Measurements from ENCODE around the gene BRMS1L. TPM values are rescaled to one million over a fixed set of nuclear protein-coding genes. Genes with fewer than 3 reads are reported as not detected.

Gene BRMS1L
- total RNA-seq, 1 experiment from 2014 or later: 10.5 TPM

GRCh38 chr14:35849122-35849521, 23.0 kb downstream of the BRMS1L start:
- H3K36me3 Mint-ChIP-seq (ENCODE audit: insufficient read depth, unreplicated experiment): peaks cover 6% of the 10 kb centered on the region
- CTCF ChIA-PET: interaction anchor here (0.6 kb wide), 1 partner anchor 186 kb away, joined by 5 read pairs; no protein-coding TSS in a partner anchor
- no peaks in the 10 kb centered on the region for H3K27me3 Mint-ChIP-seq (ENCODE audit: unreplicated experiment)
- H3K4me3 Mint-ChIP-seq (ENCODE audit: low read depth, unreplicated experiment): no peak overlapping the region
- no peak for TF ChIP-seq CTCF (IDR thresholded peaks at IDR 0.05; ENCODE audit: unreplicated experiment)
- BruUV-seq (replicated peaks): no TSS peak
- peaks cover 5% of the 10 kb centered on the region for H3K9me3 Mint-ChIP-seq (ENCODE audit: low read depth, unreplicated experiment)
- no peak overlapping the region for H3K27ac Mint-ChIP-seq (ENCODE audit: unreplicated experiment)
- intact Hi-C loops (cut with micrococcal nuclease; ENCODE audit: unreplicated experiment): no loop called here
- no peak for DNase-seq
- H3K4me1 Mint-ChIP-seq (ENCODE audit: low read depth, unreplicated experiment): no peaks in the 10 kb centered on the region

- BruUV-seq (replicated peaks): no TSS peak
- Mint-ChIP-seq H3K4me3 (ENCODE audit: low read depth, unreplicated experiment) (no peak overlapping the region), H3K27me3 (ENCODE audit: unreplicated experiment) (no peaks in the 10 kb centered on the region)
Observed at GRCh38 chr14:35851823-35852222, 25.7 kb downstream of the BRMS1L start.

GRCh38 chr14:35853225-35853624, 27.1 kb downstream of the BRMS1L start:
- Mint-ChIP-seq H3K27me3 (ENCODE audit: unreplicated experiment) (no peaks in the 10 kb centered on the region), H3K9me3 (ENCODE audit: low read depth, unreplicated experiment) (peaks cover 5% of the 10 kb centered on the region), H3K4me1 (ENCODE audit: low read depth, unreplicated experiment) (no peaks in the 10 kb centered on the region), H3K27ac (ENCODE audit: unreplicated experiment) (no peak overlapping the region), H3K4me3 (ENCODE audit: low read depth, unreplicated experiment) (no peak overlapping the region), H3K36me3 (ENCODE audit: insufficient read depth, unreplicated experiment) (no peaks in the 10 kb centered on the region)
- no peak for DNase-seq
- no TSS peak for BruUV-seq (replicated peaks)
- no peak for TF ChIP-seq CTCF (IDR thresholded peaks at IDR 0.05; ENCODE audit: unreplicated experiment)
- CTCF ChIA-PET: no interaction called here
- intact Hi-C loops (cut with micrococcal nuclease; ENCODE audit: unreplicated experiment): no loop called here

More at GRCh38 chr14:35851823-35852222, 25.7 kb downstream of the BRMS1L start:
- no peak for DNase-seq
- CTCF ChIA-PET: no interaction called here
- no peak overlapping the region for H3K27ac Mint-ChIP-seq (ENCODE audit: unreplicated experiment)
- peaks cover 5% of the 10 kb centered on the region for H3K9me3 Mint-ChIP-seq (ENCODE audit: low read depth, unreplicated experiment)
- no peak for TF ChIP-seq CTCF (IDR thresholded peaks at IDR 0.05; ENCODE audit: unreplicated experiment)
- intact Hi-C loops (cut with micrococcal nuclease; ENCODE audit: unreplicated experiment): no loop called here
- no peaks in the 10 kb centered on the region for H3K36me3 Mint-ChIP-seq (ENCODE audit: insufficient read depth, unreplicated experiment)
- no peaks in the 10 kb centered on the region for H3K4me1 Mint-ChIP-seq (ENCODE audit: low read depth, unreplicated experiment)

GRCh38 chr14:35854696-35855270, 28.6 kb downstream of the BRMS1L start:
- H3K36me3 Mint-ChIP-seq (ENCODE audit: insufficient read depth, unreplicated experiment): no peaks in the 10 kb centered on the region
- no peak overlapping the region for H3K27ac Mint-ChIP-seq (ENCODE audit: unreplicated experiment)
- no peak for DNase-seq
- BruUV-seq (replicated peaks): no TSS peak
- TF ChIP-seq CTCF (IDR thresholded peaks at IDR 0.05; ENCODE audit: unreplicated experiment): no peak
- intact Hi-C loops (cut with micrococcal nuclease; ENCODE audit: unreplicated experiment): no loop called here
- CTCF ChIA-PET: no interaction called here
- H3K27me3 Mint-ChIP-seq (ENCODE audit: unreplicated experiment): no peaks in the 10 kb centered on the region
- peaks cover 5% of the 10 kb centered on the region for H3K9me3 Mint-ChIP-seq (ENCODE audit: low read depth, unreplicated experiment)
- no peak overlapping the region for H3K4me3 Mint-ChIP-seq (ENCODE audit: low read depth, unreplicated experiment)
- no peaks in the 10 kb centered on the region for H3K4me1 Mint-ChIP-seq (ENCODE audit: low read depth, unreplicated experiment)

Data from Calu3 (cell line).